Activated T-cell treated with anti-CD3 and anti-CD28 coated beads for 1 hour (primary cell): ENCODE measurements around the gene EMP2.

ENCODE experiments used
- DNase-seq: peaks from one replicate; pipeline ENCODE4 v3.0.0-alpha.2; 2020; ENCODE audit warnings: low read depth

Gene EMP2

GRCh38 chr16:10480151-10480550 is 100.2 kb downstream of the EMP2 start:
- DNase-seq = no peak
